ENCODE results near the gene RNF146.

DNA sequence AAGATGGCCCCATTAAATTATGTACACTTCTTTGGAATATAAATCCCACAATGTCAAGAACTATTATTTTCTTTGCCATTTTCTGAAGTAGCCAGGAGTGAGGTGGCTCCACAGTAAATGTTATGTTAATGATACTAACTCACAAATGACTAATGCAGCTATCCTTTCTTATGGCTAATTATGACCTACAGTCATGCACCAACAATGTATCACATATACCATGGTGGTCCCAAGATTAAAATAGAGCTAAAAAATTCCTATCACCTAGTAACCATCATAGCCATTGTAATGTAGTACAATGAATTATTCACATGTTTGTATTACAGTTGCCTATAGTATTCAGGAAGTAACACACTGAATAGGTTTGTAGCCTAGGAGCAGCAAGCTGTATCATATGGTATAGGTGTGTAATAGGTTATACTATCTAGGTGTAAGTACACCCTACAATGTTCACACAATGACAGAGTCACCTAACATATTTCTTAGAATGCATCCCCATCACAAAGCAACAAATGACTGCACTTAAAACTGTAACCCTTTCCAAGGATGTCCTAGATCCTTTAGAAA is 61.5 kb downstream of the RNF146 start:
- TF ChIP-seq EZH2 (IDR thresholded peaks at IDR 0.05; ENCODE audit: low read depth, unreplicated experiment) (no peak), NANOG (IDR thresholded peaks at IDR 0.05; ENCODE audit: borderline replicate concordance) (no peak), REST (IDR thresholded peaks at IDR 0.05; ENCODE audit: unreplicated experiment) (no peak), JUNB (IDR thresholded peaks at IDR 0.05; ENCODE audit: unreplicated experiment) (no peak), POLR2AphosphoS5 (IDR thresholded peaks at IDR 0.05; ENCODE audit: low read depth) (no peak), EZH2phosphoT487 (IDR thresholded peaks at IDR 0.05; ENCODE audit: unreplicated experiment) (no peak), CREB1 (CRISPR knock-in tag; IDR thresholded peaks at IDR 0.05; ENCODE audit: low read depth) (no peak), STAT1 (IDR thresholded peaks at IDR 0.05; ENCODE audit: unreplicated experiment) (no peak)
- TF ChIP-seq, protein P1, sequence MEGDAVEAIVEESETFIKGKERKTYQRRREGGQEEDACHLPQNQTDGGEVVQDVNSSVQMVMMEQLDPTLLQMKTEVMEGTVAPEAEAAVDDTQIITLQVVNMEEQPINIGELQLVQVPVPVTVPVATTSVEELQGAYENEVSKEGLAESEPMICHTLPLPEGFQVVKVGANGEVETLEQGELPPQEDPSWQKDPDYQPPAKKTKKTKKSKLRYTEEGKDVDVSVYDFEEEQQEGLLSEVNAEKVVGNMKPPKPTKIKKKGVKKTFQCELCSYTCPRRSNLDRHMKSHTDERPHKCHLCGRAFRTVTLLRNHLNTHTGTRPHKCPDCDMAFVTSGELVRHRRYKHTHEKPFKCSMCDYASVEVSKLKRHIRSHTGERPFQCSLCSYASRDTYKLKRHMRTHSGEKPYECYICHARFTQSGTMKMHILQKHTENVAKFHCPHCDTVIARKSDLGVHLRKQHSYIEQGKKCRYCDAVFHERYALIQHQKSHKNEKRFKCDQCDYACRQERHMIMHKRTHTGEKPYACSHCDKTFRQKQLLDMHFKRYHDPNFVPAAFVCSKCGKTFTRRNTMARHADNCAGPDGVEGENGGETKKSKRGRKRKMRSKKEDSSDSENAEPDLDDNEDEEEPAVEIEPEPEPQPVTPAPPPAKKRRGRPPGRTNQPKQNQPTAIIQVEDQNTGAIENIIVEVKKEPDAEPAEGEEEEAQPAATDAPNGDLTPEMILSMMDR (conservative IDR thresholded peaks at IDR 0.05; ENCODE audit: low read depth in 2 of 2) = no peak
